HG03196 (cell line): ENCODE results near the gene CLTCL1.
A peak's percentile ranks its signal among the peaks of the same experiment; 100 is the strongest.
"Not testable (repeated sequence)": the region's sequence is repeated elsewhere in the genome, so short reads cannot be mapped to it uniquely, and the experiment has no call there.

Experiments
- ATAC-seq: cut with Tn5 transposase; IDR thresholded peaks from one replicate; pipeline ENCODE4 v1.9.1; 2021; ENCODE audit not compliant: unreplicated experiment

The CLTCL1 gene

DNA sequence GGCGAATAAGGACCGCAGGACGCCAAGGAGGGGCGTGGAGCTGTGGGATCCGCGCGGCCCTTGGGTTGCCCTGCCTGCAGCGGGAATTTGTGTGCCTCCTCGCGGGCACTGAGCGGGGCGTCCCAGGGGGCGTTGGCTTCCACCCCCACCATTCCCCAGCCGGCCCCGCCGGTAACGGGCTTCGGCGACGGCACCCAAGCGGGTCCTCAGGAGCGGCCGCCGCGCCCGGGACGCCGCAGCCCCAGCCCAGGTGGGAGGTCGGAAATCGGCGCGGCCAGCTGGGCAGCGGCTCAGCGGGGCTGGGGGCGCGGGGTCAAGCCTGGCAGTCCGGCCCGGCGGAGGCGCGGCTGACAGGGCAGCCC, 320 bp downstream of the CLTCL1 start:
- ATAC-seq: peak; percentile 32

DNA sequence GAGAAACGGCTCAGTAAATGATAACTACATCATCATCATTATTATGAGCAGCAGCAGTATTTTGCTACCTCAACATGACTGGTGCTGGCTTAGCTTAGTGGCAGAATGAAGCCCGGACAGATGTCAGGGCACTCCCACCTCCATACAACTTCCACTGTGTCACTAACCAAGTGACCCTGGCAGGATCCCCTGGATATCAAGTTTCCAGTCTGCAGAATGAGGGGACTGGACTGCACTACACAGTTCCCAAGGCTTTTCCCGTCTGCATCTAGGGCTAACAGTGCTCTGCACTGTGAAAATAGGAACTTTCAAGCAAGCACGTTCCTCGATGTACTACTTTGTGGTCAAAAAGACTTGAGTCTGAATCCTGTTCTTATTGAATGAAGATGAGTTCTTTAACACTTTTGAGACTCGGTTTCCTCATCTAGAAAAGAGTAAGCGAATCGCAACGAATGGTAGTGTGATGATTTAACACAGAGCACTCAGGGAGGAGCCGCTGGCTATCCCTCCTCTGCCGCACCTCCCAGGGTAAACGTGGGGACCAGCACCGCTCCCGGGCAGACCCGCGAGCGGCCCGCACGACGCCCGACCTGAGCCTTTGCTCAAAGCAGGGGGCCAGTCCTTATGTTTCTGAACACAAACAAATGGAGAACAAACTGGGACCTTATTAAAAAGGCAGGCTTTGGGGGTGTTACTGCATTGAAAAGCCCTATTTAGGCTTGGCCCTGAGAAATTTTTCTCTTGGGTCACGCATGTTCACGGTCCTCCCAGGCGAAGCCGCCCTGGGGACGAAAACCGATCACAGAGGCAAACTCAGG, 910 bp downstream of the CLTCL1 start:
- ATAC-seq: no peak

DNA sequence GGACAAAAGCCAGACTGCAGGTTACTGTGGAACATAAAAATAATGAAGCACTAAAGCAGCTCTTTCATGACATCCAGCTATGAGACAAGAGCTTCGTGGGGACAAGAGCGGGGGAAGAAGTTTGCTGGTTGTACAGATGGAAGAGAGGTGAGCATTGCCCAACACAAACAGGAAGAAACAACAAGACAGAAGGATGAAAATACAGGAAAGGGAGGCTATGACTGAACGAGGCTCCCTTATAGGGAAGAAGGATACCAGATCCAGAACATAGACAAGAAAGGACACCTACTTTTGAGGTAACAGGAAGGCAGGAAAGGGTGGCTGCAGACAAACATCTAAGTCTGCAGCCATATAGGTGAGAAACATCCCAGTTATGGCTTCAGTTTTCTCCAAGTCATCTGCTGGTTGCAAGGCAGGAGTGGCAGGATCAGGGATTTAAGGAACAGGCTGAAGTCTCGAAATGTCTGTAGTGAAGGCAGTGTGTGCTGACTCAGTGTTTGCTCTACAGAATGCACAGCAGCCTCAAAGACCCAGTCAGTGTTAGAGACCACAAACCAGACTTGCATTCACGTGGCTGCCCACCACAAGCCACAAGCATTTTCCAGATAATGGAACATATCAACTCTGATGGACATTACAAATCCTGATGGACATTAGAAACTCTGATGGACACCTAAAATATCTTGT, 1.9 kb downstream of the CLTCL1 start:
- ATAC-seq: no peak

DNA sequence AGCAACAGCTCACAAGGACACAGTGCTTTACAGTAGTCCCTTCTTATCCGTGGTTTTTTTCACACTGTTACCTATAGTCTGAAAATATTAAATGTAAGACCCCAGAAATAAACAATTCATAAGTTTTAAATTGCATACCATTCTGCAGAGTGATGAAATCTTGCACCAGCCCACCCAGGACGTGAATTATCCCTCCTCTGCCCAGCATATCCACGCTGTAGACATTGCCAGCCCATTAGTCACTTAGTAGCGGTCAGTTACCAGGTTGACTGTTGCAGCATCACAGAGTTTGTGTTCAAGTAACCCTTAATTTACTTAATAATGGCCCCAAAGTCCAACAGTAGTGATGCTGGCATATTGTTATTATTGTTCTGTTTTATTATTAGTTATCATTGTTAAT, 3.6 kb downstream of the CLTCL1 start:
- no peak for ATAC-seq

DNA sequence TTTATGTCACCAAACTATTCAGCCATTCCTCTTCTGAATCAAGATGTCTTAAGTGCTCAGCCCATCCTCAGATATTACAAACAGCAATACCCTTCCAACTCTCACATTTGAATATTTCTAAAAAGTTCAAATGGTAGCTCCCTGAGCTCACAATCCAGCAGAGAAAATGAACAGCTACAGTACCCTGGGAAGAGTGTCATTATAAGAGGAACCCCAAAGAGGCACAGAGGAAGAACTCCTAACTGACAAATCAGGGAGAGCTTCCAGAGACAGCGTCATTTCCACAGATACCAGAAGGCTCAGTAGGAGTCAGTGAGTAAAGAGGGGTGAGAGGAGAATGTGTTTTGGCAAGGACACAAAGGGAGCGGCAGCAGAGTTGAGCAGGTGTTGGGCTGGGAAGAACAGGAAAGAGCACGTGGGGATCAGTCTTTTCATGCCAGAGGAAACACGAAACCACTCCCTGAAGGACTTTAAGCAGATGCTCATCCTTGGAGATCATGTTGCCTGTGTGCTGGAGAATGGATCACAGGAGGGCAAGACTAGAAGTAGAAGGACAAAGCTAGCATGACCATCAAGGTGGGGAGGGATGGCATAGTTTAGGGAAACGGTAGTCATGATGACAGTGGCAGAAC, 4.3 kb downstream of the CLTCL1 start:
- ATAC-seq: no peak

DNA sequence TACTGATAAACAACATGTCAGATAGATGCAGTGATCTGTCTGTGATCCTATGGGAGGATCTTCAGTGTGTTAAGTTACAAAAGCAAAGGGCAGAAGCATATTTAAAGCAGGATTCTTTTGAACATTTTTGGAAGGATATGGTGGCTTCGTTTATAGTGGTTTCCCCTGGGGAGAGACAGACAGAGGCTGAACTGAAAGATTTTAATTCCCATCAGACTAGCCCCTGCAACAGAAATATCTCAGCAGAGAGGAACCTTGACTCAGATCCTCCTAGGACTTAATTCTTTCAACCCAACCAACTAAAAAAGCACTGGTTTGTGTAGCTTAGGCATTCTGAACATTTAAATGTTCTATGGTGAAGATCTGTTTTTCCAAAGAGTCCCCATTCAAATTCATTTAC, 5.7 kb downstream of the CLTCL1 start:
- ATAC-seq: no peak

DNA sequence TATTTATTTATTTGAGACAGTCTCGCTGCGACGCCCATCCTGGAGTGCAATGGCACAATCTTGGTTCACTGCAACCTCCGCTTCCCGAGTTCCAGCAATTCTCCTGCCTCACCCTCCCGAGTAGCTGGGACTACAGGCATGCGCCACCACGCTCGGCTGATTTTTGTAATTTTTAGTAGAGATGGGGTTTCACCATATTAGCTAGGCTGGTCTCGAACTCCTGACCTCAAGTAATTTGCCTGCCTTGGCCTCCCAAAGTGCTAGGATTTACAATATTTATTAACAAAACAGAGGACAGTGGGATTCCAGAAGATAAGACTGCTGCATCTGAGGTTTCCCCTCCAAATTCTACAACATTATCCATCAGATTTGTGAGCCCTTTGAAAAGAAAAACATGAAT, 12.4 kb downstream of the CLTCL1 start:
- not testable (repeated sequence) for ATAC-seq

DNA sequence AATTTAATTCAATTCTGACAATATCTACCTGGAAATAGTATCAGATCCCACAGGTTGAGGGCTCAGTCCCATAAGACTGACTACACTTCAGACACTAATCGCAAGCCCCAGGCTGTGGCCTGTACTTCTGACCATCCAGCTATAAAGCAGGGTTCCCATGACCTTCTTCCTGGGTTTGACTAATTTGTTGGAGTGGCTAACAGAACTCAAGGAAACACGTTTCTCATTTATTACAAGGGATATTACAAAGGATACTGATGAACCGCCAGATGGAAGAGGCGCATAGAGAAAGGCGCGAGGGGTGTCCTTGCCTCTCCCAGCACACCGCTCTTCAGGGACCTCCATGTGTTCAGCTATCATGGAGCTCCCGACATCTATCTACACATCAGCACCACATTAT, 13.7 kb downstream of the CLTCL1 start:
- ATAC-seq: no peak

DNA sequence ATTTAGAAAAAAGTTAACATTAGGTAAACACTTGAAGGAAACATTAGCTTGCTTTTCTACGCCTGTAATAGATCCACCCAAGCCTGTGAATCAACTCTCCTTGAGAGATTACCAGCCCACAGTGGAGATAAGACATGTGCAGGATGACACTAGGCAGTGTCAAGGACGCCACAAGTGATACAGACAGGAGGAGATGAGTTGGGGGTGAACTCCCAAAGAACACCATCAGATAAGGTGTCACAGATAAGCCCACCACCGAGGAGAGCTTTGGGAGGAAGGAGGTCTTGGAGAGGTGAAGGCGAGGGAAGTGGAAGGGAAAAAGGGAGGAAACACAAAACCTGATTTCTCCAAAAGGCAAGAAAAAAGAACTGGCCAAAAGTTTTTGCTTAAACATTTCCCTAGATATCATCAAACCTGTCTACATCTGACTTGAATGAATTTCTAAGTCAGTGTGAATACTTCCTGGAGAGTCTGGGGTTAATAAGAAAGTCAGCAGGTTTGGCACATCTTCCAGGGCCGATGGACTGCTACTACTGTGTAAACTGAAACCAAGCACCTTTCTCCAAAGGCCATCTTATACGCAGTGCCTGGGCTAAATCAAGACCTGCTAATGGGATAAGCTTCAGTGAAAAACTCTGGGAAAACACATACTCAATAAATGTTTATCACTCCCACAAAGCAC, 15.5 kb downstream of the CLTCL1 start:
- ATAC-seq: no peak

DNA sequence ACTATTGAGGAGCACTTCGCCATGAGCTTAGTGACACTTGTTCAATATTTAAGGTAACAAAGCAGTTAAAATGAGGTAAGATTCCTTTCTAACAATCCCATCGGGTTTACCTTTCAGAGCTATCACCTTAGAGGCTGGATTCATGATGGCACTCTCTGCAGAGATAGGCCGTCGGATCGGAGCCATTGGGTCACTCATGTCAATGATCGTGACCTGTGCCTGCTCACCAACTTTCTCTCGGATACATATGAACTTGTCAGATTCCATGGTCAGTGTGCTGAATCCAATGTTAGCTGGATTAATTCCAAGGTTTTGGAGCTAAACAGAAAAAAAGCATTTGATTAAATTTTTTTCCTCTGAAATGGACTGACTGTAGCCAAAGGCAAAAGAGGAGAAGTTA, 16.0 kb downstream of the CLTCL1 start:
- no peak for ATAC-seq

DNA sequence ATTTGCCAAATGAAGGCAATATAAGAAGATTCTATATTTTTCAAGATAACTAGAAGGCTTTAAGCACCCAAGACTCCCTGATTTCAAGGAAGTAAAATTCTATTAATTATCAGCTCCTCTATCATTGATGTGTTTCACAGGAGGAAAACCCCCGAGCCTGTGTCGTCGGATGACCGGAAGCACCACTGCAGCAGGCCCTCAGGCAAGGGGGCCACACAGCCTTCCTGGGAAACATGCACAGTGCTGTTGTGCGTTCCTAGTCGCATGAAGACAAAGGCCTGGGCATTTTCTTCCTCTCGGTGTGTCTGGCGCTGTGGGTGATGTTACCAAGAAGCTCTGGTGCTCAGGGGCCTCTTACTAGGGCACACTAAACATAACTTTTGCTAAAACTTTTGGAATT, 16.4 kb downstream of the CLTCL1 start:
- ATAC-seq: no peak

DNA sequence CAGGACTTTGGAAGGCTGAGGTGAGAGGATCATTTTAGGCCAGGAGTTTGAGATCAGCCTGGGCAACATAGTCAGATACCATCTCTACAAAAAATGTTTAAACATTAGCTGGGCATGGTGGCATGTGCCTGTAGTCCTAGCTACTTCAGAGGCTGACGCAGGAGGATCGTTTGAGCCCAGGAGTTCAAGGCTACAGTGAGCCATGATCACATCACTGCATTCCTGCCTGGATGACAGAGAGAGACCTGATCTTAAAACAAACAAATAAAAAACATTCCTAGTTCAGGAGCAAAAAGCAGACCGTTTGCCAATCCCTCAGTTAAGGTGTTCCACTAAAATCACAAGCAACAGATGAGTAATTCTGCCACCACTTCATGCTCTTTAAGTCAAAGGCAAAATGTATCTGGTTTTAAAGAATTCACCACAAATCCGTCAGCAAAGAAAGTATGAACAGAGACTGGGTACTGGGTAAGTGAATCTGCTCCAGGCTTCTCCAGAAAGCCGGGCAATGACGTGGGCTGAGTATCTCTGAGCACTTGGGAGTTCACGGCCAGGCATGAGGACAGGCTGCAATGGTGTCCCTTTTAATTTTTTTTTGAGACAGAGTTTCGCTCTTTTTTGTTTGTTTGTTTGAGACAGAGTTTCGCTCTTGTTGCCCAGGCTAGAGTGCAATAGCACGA, 19.5 kb downstream of the CLTCL1 start:
- ATAC-seq: no peak

DNA sequence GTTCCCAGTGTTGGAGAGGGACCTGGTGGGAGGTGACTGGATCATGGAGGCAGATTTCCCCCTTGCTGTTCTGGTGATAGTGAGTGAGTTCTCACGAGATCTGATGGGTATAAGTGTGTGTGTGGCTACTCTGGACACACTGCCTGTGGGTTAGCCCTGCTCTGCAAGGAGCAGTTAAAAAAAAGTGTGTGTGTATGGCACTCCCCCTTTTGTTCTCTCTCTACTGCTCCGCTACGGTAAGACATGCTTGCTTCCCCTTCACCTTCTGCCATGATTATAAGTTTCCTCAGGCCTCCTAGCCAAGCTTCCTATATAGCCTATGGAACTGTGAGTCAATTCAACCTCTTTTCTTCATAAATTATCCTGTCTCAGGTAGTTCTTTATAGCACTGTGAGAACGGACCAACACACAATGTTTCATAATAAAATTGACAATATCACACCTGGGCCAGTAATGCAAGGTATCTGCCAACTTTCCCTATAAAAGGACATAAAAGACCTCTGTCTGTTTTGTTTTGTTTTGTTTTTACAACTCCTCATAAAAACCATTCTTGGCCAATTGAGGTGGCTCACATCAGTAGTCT, 20.2 kb downstream of the CLTCL1 start:
- no peak for ATAC-seq

DNA sequence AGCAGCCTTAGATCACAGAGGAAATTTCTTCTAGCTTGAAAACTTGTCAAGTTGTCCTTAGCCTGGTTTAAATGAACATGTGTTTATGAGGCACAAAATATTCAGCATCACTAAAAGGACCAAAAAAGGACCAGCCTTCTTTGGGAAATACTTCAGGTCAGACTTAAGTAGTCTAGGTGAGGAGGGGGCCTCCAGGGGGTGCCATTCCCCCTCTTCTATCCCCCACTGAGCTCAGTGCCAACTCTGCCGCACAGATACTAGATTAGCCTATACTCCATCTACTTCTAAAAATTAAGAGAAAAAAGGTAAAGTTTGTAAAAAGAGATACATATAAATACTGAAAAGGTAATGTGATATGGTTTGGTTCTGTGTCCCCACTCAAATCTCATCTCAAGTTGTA, 20.6 kb downstream of the CLTCL1 start:
- ATAC-seq: no peak

DNA sequence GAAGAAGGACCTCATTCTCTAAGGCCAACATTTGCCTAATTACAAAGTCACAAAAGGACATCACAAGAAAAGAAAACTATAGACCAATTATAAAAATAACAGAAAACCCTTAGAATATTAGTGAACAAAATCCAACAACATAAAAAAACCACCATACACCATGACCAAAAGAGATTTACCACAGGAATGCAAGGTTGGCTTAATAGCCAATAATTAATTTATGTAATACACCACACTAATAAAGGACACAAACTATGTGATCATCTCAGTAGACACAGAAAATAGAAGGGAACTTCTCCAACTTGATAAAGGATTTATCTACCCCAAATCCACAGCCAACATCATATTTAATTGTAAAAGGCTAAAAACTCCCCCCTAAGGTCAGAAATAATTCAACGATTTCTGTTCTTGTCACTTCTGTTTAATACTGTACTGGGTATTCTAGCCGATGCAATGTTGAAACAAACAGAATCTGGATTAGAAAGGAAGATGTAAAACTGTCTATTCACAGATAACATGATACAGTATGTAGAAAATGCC, 24.9 kb downstream of the CLTCL1 start:
- no peak for ATAC-seq

DNA sequence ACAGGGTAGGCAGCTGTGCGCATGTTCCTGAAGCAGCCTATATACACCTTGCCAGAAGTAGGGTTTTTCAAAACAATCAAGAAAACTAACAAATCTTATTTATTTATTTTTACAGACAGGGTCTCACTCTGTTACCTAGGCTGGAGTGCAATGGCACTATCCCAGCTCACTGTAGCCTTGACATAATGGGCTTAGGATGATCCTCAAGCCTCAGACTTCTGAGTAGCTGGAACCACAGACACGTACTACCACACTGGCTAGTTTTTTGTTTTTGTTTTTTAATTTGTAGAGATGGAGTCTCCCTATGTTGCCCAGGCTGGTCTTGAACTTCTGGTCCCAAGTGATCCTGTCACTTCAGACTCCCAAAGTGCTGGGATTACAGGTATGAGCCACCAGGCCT, 25.7 kb downstream of the CLTCL1 start:
- no peak for ATAC-seq

DNA sequence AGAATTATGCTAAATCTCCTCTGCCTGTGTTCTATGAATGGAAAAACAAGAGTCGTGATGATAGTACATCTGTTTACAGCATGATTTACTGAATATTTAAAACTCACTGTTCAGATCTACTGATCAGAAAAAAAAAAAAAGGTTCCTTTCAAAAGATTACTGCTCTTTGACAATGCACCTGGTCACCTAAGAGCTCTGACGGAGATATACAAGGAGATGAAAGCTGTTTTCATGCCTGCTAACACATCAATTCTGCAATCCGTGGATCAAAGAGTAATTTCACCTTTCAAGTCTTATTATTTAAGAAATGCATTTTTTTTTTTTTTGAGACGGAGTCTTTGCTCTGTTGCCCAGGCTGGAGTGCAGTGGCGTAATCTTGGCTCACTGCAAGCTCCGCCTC, 30.7 kb downstream of the CLTCL1 start:
- ATAC-seq: no peak

DNA sequence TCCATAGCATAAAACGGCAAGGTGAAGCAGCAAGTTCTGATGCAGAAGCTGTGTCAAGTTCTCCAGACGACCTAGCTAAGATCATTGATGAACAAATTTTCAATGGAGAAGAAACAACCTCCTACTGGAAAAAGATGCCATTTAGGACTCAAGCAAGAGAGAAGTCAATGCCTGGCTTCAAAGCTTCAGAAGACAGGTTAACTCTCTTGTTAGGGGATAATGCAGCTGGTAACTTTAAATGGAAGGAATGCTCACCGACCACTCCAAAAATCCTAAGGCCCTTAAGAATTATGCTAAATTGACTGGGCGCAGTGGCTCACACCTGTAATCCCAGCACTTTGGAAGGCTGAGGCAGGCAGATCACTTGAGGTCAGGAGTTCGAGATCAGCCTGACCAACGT, 31.3 kb downstream of the CLTCL1 start:
- no peak for ATAC-seq

DNA sequence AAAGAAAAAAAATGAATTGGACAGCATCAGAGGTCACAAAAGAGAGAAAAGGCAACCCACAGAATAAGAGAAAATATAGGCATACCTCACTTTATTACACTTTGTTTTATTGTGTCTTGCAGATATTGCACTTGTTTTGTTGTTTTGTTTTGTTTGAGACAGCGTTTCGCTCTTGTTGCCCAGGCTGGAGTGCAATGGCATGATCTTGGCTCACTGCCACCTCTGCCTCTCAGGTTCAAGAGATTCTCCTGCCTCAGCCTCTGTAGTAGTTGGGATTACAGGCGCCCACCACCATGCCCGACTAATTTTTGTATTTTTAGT, 32.6 kb downstream of the CLTCL1 start:
- ATAC-seq: not testable (repeated sequence)

DNA sequence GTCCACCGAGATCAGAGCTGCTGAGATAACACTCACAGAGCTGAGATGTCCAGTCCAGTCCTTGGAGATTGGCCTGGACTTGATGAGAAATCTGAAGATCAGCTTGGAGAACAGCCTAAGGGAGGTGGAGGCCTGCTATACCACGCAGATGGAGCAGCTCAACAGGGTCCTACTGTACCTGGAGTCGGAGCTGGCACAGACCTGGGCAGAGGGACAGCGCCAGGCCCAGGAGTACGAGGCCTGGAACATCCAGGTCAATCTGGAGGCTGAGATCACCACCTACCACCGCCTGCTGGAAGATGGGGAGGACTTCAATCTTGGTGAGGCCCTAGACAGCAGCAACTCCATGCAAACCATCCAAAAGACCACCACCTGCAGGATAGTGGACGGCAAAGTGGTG, 33.1 kb downstream of the CLTCL1 start:
- ATAC-seq: no peak

DNA sequence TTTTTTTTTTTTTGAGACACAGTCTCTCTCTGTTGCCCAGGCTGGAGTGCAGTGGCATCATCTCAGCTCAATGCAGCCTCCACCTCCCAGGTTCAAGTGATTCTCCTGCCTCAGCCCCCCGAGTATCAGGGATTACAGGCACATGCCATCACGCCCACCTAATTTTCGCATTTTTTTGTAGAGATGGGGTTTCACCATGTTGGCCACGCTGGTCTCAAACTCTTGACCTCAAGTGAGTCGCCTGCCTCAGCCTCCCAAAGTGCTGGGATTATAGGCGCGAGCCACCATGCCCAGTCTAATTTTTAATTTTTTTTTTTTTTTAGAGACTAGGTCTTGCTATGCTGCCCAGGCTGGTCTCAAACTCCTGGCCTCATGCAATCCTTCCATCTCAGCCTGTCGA, 35.2 kb downstream of the CLTCL1 start:
- not testable (repeated sequence) for ATAC-seq
